Naive thymus-derived CD8-positive, alpha-beta T cell (primary cell): ENCODE measurements around the gene RIPK1. TPM values are rescaled to one million over a fixed set of nuclear protein-coding genes. Genes with fewer than 3 reads are reported as not detected.
"Not testable (repeated sequence)": the region's sequence is repeated elsewhere in the genome, so short reads cannot be mapped to it uniquely, and the experiment has no call there.

ENCODE experiments used
- ATAC-seq, 2 donors: fragments of 150-1000 bp; cut with Tn5 transposase in 1 of 2; sonication (Bioruptor Pico), chemical (Tn5 transposase) in 1 of 2; 1 replicate in 1 of 2; 2 replicates in 1 of 2; pipeline ENCODE4 v1.10.0; 2021; ENCODE audit warnings: mild to moderate bottlenecking in 2 of 2, moderate library complexity in 2 of 2
- POLR2A ChIA-PET: fragments of 350-600 bp; sonication (Branson Sonifier 250); formaldehyde crosslinking; loops from one replicate; lab custom pipeline; 2021; ENCODE audit warnings: antibody characterized with exemption; lab: Charles Lee
- DNase-seq, 10 donors: peaks; one replicate each; pipeline versions ENCODE4 v3.0.0 to v3.0.0-alpha.2; 2020 to 2022
- H3K27ac Mint-ChIP-seq, 10 donors: one replicate each; pipeline ENCODE4 v1.8.0; 2020 to 2022; ENCODE audit warnings: mild to moderate bottlenecking in 10 of 10, mixed read lengths in 10 of 10, moderate library complexity in 4 of 10, inconsistent platforms in 1 of 10
- H3K27me3 Mint-ChIP-seq, 5 donors: one replicate each; pipeline ENCODE4 v1.8.0; 2021 to 2022; ENCODE audit warnings: mixed read lengths in 5 of 5
- H3K36me3 Mint-ChIP-seq, 3 donors: one replicate each; pipeline ENCODE4 v1.8.0; 2020 to 2022; ENCODE audit warnings: mixed read lengths in 3 of 3, mild to moderate bottlenecking in 2 of 3, inconsistent platforms in 1 of 3
- H3K4me1 Mint-ChIP-seq, 4 donors: one replicate each; pipeline ENCODE4 v1.8.0; 2021 to 2022; ENCODE audit warnings: mixed read lengths in 4 of 4
- H3K4me3 Mint-ChIP-seq, 10 donors: one replicate each; pipeline ENCODE4 v1.8.0; 2020 to 2022; ENCODE audit warnings: mild to moderate bottlenecking in 10 of 10, mixed read lengths in 10 of 10, moderate library complexity in 6 of 10, inconsistent platforms in 1 of 10
- H3K9me3 Mint-ChIP-seq, 9 donors: one replicate each; pipeline ENCODE4 v1.8.0; 2020 to 2022; ENCODE audit warnings: mixed read lengths in 9 of 9, mild to moderate bottlenecking in 3 of 9, inconsistent platforms in 1 of 9, moderate library complexity in 1 of 9
- polyA plus RNA-seq, 3 donors: library from polyadenylated mRNA; unstranded; fragments of 300-500 nt; fragmentation: Illumina TruSeq; gene quantifications; one replicate each; pipeline ENCODE4 v1.2.3, GENCODE V29; 2021
- total RNA-seq, 8 experiments: library from RNA in 2 of 8; stranded (reverse) in 2 of 8; gene quantifications; one replicate each; pipeline ENCODE4 v1.2.3 and lab custom pipeline; 2021 to 2026

Gene RIPK1
- total and polyA plus RNA-seq, 5 experiments from 2014 or later, result 9.5 to 35.3 (median 17.5) TPM

DNA sequence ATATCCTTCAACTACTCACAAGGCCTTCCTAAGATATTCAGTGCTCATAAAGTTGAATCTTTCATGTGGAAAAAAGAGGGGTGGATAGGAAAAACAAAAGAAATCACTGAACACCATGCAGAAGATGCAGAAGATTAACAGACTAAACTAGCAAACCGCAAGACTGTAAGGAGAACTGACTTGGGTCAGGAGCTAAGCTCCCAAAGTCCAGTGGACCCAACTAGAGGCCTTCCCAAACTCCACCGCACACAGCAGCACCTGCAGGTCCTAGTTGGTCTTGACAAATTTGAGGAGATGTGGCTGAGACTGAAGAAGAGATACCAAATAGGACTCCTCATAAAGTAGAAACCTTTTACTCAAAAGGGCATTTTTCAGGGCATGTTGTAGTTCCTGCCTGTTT lies 3.3 kb downstream of the RIPK1 start:
- POLR2A ChIA-PET, result interaction anchor here (1.0 kb wide), 1 partner anchor 9 kb away, joined by 3 read pairs; no protein-coding TSS in a partner anchor
- ATAC-seq (no peak), DNase-seq (no peak)
- Mint-ChIP-seq H3K27me3 (no peaks in the 10 kb centered on the region), H3K4me3 (peak overlapping the region in 4 of 10 donors; percentile 1 to 41 (median 5)), H3K4me1 (peaks cover 28 to 83% (median 66%) of the 10 kb centered on the region in 4 donors), H3K9me3 (no peaks in the 10 kb centered on the region), H3K36me3 (peaks cover 0 to 25% (median 4%) of the 10 kb centered on the region in 3 donors), H3K27ac (peak overlapping the region; percentile 4 to 76 (median 34))

DNA sequence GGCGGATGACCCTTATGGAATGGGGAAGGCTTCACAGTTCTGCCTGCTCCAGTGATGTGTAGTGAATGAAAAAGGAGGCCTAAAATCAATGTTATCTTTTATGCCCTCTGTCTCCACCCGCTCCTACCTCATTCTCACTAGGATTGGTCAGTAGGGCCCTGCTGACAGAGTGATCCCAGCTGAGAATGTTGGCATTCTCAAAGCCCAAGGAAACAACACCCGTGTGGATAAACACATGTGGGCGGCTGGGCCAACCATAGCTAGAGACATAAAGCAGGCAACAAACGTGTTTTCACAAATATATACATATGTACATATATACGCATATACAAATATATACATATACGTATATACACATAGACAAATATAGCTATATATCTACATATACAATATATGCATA lies 4.5 kb downstream of the RIPK1 start:
- ATAC-seq, result no peak
- Mint-ChIP-seq H3K36me3 (peaks cover 0 to 37% (median 14%) of the 10 kb centered on the region in 3 donors), H3K4me1 (peaks cover 35 to 81% (median 68%) of the 10 kb centered on the region in 4 donors), H3K27me3 (no peaks in the 10 kb centered on the region), H3K4me3 (no peak overlapping the region), H3K9me3 (no peaks in the 10 kb centered on the region), H3K27ac (peak overlapping the region in 1 of 10 donors; percentile 0)
- POLR2A ChIA-PET, result interaction anchor here (1.0 kb wide), 1 partner anchor 9 kb away, joined by 4 read pairs; no protein-coding TSS in a partner anchor
- DNase-seq, result no peak

DNA sequence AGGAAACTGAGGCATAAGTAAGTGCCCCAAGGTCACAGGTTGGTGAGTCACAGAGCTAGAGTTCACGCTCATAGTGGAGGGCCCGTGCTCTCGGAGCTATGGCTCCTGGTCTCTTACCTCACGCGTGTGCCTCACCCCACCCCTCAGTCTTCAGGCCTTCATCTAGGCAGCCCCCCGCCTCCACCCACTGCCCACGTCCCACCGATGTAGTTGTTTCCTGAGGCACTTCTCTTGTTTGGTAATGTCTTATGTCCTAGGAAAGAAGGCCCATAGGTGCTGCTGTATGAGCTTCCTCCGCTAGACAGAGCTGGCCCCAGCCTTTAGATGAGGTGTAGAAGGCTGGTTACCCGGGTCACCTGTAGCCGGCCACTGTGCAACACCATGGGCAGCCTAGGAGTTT lies 5.1 kb downstream of the RIPK1 start:
- DNase-seq (no peak), ATAC-seq (no peak)
- Mint-ChIP-seq H3K4me1 (peaks cover 33 to 79% (median 68%) of the 10 kb centered on the region in 4 donors), H3K27me3 (no peaks in the 10 kb centered on the region), H3K9me3 (no peaks in the 10 kb centered on the region), H3K36me3 (peaks cover 4 to 43% (median 17%) of the 10 kb centered on the region in 3 donors), H3K4me3 (no peak overlapping the region), H3K27ac (no peak overlapping the region)
- POLR2A ChIA-PET, result interaction anchor here (1.0 kb wide), 1 partner anchor 10 kb away, joined by 4 read pairs; no protein-coding TSS in a partner anchor

DNA sequence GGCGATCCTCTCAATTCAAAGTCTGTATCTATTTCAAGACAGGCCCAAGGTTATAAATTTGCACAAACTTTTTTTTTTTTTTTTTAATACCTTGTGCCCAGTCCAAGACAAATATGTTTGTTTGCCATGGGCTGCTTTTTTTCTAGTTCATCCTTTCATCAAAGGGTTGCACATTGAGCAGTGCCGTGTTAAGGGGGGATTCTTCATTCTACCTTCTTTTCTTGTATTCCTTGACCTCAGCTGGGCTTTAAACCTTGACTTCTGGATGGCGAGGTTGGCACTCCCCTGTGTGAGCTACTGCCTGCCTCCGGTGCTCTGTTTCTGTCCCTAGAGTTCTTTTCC lies 7.4 kb downstream of the RIPK1 start:
- Mint-ChIP-seq H3K4me1 (peaks cover 31 to 69% (median 57%) of the 10 kb centered on the region in 4 donors), H3K4me3 (peak overlapping the region; percentile 20 to 86 (median 79)), H3K36me3 (peaks cover 8 to 61% (median 26%) of the 10 kb centered on the region in 3 donors), H3K27ac (peak overlapping the region; percentile 26 to 90 (median 78)), H3K27me3 (no peaks in the 10 kb centered on the region), H3K9me3 (no peaks in the 10 kb centered on the region)
- POLR2A ChIA-PET, result interaction anchor here (0.6 to 0.8 kb wide), 4 partner anchors 9 to 128 kb away, joined by 3 read pairs; no protein-coding TSS in a partner anchor
- no peak for DNase-seq
- ATAC-seq, result peak in 1 of 2 donors; percentile 17

DNA sequence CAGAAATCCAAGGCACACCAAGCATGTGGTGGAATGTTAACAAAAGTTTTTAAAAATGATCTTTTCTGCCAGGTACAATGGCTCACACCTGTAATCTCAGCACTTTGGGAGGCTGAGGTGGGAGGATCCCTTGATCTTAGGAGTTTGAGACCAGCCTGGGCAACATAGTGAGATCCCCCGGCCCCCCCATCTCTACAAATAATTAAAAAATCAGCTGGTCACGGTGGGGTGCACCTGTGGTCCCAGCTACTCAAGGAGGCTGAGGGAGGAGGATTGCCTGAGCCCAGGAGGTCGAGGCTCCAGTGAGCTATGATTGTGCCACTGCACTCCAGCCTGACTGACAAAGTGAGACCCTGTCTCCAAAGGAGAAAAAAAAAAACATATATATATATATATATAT lies 8.0 kb downstream of the RIPK1 start:
- POLR2A ChIA-PET, result interaction anchor here (0.6 to 0.8 kb wide), 3 partner anchors 9 to 68 kb away, joined by 3 read pairs; no protein-coding TSS in a partner anchor
- Mint-ChIP-seq H3K36me3 (peaks cover 12 to 64% (median 32%) of the 10 kb centered on the region in 3 donors), H3K27ac (peak overlapping the region in 6 of 10 donors; percentile 9 to 85 (median 68)), H3K27me3 (no peaks in the 10 kb centered on the region), H3K9me3 (no peaks in the 10 kb centered on the region), H3K4me1 (peaks cover 28 to 64% (median 51%) of the 10 kb centered on the region in 4 donors), H3K4me3 (peak overlapping the region in 2 of 10 donors; percentile 68 to 82)
- ATAC-seq, result no peak
- no peak for DNase-seq

DNA sequence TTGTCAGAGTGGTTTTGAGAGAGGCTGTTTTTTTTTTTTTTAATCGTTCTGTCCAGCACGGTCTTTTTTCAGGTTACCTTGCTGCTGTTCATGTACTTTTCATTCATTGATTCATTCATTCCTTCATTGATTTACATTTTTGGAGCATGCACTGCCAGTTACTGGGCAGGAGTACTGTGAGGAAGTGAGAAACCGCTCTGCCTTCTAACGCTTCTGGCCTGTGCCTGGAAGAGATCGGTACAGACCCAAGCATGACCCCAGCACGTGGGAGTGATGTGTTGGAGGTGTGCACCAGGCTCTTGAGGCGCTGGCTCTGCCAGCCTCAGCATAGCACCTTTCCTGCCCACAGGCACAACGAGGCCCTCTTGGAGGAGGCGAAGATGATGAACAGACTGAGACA lies 9.1 kb downstream of the RIPK1 start:
- Mint-ChIP-seq H3K4me3 (no peak overlapping the region), H3K4me1 (peaks cover 25 to 59% (median 45%) of the 10 kb centered on the region in 4 donors), H3K27ac (peak overlapping the region in 5 of 10 donors; percentile 26 to 84 (median 67))

DNA sequence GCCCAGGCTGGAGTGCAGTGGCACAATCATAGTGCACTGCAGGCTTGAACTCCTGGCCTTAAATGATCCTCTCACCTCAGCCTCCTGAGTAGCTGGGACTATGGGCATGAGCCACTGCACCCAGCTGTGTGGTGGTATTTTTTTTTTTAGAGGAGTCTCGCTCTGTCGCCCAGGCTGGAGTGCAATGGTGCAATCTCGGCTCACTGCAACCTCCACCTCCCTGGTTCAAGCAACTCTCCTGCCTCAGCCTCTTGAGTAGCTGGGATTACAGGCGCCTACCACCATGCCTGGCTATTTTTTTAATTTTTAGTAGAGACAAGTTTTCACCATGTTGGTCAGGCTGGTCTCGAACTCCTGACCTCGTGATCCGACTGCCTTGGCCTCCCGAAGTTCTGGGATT lies 10.7 kb downstream of the RIPK1 start:
- ATAC-seq, H3K4me3 Mint-ChIP-seq, H3K27me3 Mint-ChIP-seq, DNase-seq, H3K9me3 Mint-ChIP-seq: not testable (repeated sequence)
- H3K4me1 Mint-ChIP-seq, result peaks cover 22 to 52% (median 36%) of the 10 kb centered on the region in 4 donors
- peak overlapping the region in 1 of 10 donors; percentile 70 for H3K27ac Mint-ChIP-seq
- POLR2A ChIA-PET, result interaction anchor here (0.9 to 2.3 kb wide), 2 partner anchors 10 to 15 kb away, joined by 5 to 13 read pairs; partner anchors contain the start of gene RIPK1
- H3K36me3 Mint-ChIP-seq, result peaks cover 25 to 78% (median 42%) of the 10 kb centered on the region in 3 donors

More for the DNA sequence above, 9.1 kb downstream of the RIPK1 start:
- ATAC-seq (no peak), DNase-seq (no peak)
- Mint-ChIP-seq H3K36me3 (peaks cover 16 to 70% (median 34%) of the 10 kb centered on the region in 3 donors), H3K9me3 (no peaks in the 10 kb centered on the region), H3K27me3 (no peaks in the 10 kb centered on the region)
- POLR2A ChIA-PET, result no interaction called here

DNA sequence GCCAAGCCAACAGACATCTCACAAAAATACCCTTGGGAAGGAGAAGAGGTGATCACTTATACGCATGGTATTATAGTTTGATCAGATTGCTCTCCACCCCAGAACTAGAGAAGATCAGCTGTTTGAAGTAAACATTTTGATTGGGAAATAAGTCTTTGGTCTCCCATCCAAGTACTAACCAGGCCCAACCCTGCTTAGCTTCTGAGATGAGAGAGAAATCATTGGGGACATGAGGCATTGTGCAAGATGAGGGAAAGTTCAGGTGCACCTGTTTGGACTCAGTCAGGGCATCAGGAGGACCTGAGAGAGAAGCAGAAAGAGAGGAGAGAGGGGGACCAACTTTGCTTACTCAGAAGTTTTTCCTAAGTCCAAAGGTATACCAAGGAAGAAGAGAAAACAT lies 11.4 kb downstream of the RIPK1 start:
- Mint-ChIP-seq H3K27me3 (no peaks in the 10 kb centered on the region), H3K4me1 (peaks cover 23 to 51% (median 32%) of the 10 kb centered on the region in 4 donors), H3K4me3 (no peak overlapping the region), H3K36me3 (peaks cover 29 to 81% (median 46%) of the 10 kb centered on the region in 3 donors), H3K9me3 (no peaks in the 10 kb centered on the region), H3K27ac (peak overlapping the region in 2 of 10 donors; percentile 55 to 68)
- POLR2A ChIA-PET, result interaction anchor here (1.2 to 2.3 kb wide), 2 partner anchors 9 to 11 kb away, joined by 3 to 13 read pairs; partner anchors contain the start of gene RIPK1
- no peak for DNase-seq
- no peak for ATAC-seq

DNA sequence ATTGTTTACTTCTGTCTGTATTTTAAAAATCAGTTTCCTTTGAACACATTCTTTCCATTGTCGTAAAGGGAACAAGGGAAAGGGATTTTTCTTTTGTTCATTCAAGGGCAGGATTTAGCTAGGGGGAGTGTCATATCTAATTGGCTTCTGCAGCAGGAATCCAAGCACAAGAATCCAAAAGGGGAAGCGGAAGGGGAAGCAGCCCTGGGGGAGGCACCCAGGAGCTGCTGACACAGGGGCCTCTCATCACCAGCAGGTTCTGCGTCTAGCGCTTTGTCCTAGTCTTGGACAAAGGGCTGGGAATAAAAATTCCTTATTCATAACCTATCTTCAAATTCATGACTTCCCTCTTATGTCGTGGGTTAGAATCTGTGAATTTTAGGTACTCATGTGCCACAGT lies 13.7 kb downstream of the RIPK1 start:
- no peaks in the 10 kb centered on the region for H3K9me3 Mint-ChIP-seq
- peaks cover 9 to 34% (median 13%) of the 10 kb centered on the region in 4 donors for H3K4me1 Mint-ChIP-seq
- ATAC-seq (no peak), DNase-seq (no peak)
- peak overlapping the region in 2 of 10 donors; percentile 22 to 40 for H3K27ac Mint-ChIP-seq
- POLR2A ChIA-PET, result no interaction called here
- H3K36me3 Mint-ChIP-seq, result peaks cover 35 to 96% (median 54%) of the 10 kb centered on the region in 3 donors
- no peak overlapping the region for H3K4me3 Mint-ChIP-seq
- no peaks in the 10 kb centered on the region for H3K27me3 Mint-ChIP-seq

DNA sequence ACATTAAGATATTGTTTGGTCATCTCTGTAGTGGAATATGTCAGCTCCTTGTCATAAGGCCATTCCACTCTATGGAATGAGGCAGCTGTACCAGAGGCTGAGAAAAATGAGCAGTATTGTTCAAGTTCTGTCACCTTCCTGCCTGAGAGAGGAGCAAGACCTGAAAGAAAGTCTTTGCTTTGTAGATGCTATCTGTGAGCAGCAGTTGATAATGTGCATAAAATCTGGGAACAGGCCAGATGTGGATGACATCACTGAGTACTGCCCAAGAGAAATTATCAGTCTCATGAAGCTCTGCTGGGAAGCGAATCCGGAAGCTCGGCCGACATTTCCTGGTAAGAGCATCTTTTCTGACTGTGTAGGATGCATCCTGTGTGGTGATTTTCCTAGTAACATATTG lies 16.8 kb downstream of the RIPK1 start:
- no peaks in the 10 kb centered on the region for H3K9me3 Mint-ChIP-seq
- H3K36me3 Mint-ChIP-seq, result peaks cover 34 to 95% (median 44%) of the 10 kb centered on the region in 3 donors
- H3K4me1 Mint-ChIP-seq, result peaks cover 8 to 19% (median 12%) of the 10 kb centered on the region in 4 donors
- POLR2A ChIA-PET, result interaction anchor here (0.6 kb wide), 1 partner anchor 41 kb away, joined by 4 read pairs; no protein-coding TSS in a partner anchor
- H3K4me3 Mint-ChIP-seq, result no peak overlapping the region
- DNase-seq (no peak), ATAC-seq (no peak)
- H3K27ac Mint-ChIP-seq, result no peak overlapping the region
- H3K27me3 Mint-ChIP-seq, result no peaks in the 10 kb centered on the region

DNA sequence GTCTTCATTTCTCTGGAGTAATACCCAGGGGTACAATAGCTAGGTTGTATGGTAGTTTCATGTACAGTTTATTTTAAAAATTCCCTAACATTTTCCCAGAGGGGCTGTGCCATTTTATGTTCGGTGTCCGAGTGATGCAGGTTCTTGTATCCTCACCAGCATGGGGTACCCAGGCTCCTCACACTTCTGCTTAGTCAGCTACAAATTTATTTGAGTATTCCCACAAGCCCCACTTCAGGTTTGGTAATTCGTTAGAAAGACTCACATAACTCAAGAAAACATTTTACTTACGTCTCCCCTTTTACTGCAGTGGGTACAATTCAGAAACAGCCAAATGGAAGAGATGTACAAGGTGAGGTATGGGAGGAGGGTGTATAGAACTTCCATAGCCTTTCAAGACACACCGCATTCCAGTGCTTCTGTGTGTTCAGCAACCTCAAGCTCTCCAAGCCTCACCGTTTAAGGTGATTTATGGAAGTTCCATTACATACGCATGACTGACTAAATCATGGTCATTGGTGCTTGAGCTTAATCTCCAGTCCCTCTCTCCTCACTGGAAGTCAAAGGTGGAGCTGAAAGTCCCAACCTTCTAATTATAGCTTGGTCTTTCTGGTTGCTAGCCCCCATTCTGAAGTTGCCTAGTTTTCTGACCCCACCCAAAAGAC lies 18.1 kb downstream of the RIPK1 start:
- no peaks in the 10 kb centered on the region for H3K9me3 Mint-ChIP-seq
- DNase-seq (no peak), ATAC-seq (no peak)
- POLR2A ChIA-PET, result interaction anchor here (1.4 kb wide), 1 partner anchor 22 kb away, joined by 4 read pairs; no protein-coding TSS in a partner anchor
- peak overlapping the region in 5 of 10 donors; percentile 2 to 68 (median 56) for H3K27ac Mint-ChIP-seq
- peaks cover 8 to 19% (median 12%) of the 10 kb centered on the region in 4 donors for H3K4me1 Mint-ChIP-seq
- H3K36me3 Mint-ChIP-seq, result peaks cover 30 to 88% (median 43%) of the 10 kb centered on the region in 3 donors
- no peaks in the 10 kb centered on the region for H3K27me3 Mint-ChIP-seq
- no peak overlapping the region for H3K4me3 Mint-ChIP-seq

DNA sequence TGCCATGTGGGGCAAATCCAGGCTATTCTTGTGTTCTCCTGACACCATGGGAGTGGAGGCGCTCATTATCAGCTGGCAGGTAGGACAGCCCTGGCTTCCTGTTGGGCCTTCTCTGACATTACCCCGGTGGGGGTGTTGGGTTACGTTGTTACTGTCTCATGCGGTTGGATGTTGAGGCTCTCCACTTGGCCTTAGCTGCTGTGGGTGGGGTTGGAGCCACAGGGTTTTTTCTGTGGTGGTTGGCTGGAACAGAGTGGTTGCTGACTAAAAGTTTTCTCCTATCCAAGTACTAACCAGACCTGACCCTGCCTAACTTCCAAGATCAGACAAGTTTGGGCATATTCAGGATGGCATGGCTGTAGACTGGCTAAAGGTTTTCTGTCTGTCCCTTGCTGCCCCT lies 20.2 kb downstream of the RIPK1 start:
- Mint-ChIP-seq H3K36me3 (peaks cover 21 to 69% (median 35%) of the 10 kb centered on the region in 3 donors), H3K4me3 (no peak overlapping the region), H3K4me1 (peaks cover 8 to 16% (median 12%) of the 10 kb centered on the region in 4 donors), H3K27ac (peak overlapping the region in 5 of 10 donors; percentile 24 to 68 (median 58)), H3K27me3 (no peaks in the 10 kb centered on the region), H3K9me3 (no peaks in the 10 kb centered on the region)
- DNase-seq (no peak), ATAC-seq (no peak)
- POLR2A ChIA-PET, result no interaction called here
